WERI-Rb-1 (cell line): Measurements from ENCODE around the gene EBF4.

ENCODE experiments used
- DNase-seq: peaks from one replicate; pipeline ENCODE4 v3.0.0-alpha.2; 2020
- H3K27ac ChIP-seq: fragments of 250-450 bp; sonication (Bioruptor Pico); 2 replicates; pipeline ENCODE4 v1.5.1; 2020; ENCODE audit warnings: mild to moderate bottlenecking, moderate library complexity
- H3K27me3 ChIP-seq: fragments of 250-450 bp; sonication (Bioruptor Pico); 2 replicates; pipeline ENCODE4 v1.5.1; 2021; ENCODE audit warnings: mild to moderate bottlenecking, low read depth, moderate library complexity; ENCODE audit not compliant: insufficient read depth, severe bottlenecking
- H3K36me3 ChIP-seq: fragments of 250-450 bp; sonication (Bioruptor Pico); 2 replicates; pipeline ENCODE4 v1.5.1; 2020; ENCODE audit warnings: mild to moderate bottlenecking, moderate library complexity
- H3K4me3 ChIP-seq: 2 replicates; pipeline ENCODE4 v1.5.1; 2011; ENCODE audit warnings: low read depth, mild to moderate bottlenecking, control low read depth, low read length
- H3K9me3 ChIP-seq: fragments of 250-450 bp; sonication (Bioruptor Pico); 2 replicates; pipeline ENCODE4 v1.5.1; 2021; ENCODE audit warnings: mild to moderate bottlenecking, moderate library complexity; ENCODE audit not compliant: severe bottlenecking
- TF ChIP-seq, protein P1 (sequence below): IDR thresholded peaks from 2 replicates; pipeline ENCODE4 v1.5.1; 2011; ENCODE audit warnings: low read depth, mild to moderate bottlenecking, control low read depth, inconsistent platforms, low read length

Gene EBF4

DNA sequence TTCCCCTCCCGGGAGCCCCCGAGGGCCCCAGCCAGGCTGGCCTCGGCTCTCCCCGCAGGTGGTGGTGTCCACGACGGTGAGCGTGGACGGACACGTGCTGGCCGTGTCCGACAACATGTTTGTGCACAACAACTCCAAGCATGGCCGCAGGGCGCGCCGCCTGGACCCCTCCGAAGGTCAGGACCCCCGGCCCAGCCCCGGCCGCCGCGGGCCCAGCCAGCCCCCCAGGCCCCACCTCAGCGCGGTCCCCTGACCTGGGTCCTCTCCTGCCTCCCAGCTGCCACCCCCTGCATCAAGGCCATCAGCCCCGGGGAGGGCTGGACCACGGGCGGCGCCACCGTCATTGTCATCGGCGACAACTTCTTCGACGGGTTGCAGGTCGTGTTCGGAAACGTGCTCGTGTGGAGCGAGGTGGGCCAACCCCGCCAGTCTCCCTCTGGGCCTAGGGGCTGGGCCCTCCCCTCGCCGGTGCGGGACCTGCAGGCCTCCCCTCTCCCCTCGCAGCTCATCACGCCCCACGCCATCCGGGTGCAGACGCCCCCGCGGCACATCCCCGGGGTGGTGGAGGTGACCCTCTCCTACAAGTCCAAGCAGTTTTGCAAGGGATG lies 56.9 kb downstream of the EBF4 start:
- H3K9me3 ChIP-seq = no peaks in the 10 kb centered on the region
- DNase-seq = no peak
- H3K36me3 ChIP-seq = no peaks in the 10 kb centered on the region
- H3K27me3 ChIP-seq = no peaks in the 10 kb centered on the region
- H3K4me3 ChIP-seq = no peak overlapping the region
- TF ChIP-seq, protein P1, sequence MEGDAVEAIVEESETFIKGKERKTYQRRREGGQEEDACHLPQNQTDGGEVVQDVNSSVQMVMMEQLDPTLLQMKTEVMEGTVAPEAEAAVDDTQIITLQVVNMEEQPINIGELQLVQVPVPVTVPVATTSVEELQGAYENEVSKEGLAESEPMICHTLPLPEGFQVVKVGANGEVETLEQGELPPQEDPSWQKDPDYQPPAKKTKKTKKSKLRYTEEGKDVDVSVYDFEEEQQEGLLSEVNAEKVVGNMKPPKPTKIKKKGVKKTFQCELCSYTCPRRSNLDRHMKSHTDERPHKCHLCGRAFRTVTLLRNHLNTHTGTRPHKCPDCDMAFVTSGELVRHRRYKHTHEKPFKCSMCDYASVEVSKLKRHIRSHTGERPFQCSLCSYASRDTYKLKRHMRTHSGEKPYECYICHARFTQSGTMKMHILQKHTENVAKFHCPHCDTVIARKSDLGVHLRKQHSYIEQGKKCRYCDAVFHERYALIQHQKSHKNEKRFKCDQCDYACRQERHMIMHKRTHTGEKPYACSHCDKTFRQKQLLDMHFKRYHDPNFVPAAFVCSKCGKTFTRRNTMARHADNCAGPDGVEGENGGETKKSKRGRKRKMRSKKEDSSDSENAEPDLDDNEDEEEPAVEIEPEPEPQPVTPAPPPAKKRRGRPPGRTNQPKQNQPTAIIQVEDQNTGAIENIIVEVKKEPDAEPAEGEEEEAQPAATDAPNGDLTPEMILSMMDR = no peak
- no peak overlapping the region for H3K27ac ChIP-seq

DNA sequence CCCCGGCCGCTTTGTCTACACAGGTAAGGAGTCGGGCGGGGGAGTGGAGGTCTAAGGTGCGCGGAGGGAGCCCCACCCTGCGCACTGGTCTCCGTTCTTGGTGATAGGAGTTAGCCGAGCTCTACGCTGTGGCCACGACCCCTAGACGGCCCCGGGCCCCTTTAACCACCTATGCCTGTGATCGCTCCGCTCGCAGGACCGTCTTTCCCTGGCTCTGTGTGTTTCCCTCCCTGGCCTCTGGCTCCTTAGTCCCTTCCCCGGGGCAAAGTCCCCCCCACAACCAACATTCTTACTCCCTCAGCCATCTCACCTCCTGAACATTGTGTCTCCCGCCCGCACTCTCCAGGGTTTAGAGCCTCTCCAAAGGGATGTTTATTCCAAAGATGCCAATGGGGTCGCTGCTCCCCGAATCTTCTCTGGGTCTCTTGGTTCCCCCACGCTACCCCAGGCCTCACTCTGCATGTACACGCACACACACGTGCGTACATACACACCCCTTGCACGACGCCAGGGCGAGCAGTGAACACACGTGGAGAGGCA lies 57.4 kb downstream of the EBF4 start:
- no peaks in the 10 kb centered on the region for H3K36me3 ChIP-seq
- DNase-seq = no peak
- H3K4me3 ChIP-seq = no peak overlapping the region
- H3K9me3 ChIP-seq = no peaks in the 10 kb centered on the region
- no peak overlapping the region for H3K27ac ChIP-seq
- H3K27me3 ChIP-seq = no peaks in the 10 kb centered on the region
- TF ChIP-seq, protein P1 = no peak

DNA sequence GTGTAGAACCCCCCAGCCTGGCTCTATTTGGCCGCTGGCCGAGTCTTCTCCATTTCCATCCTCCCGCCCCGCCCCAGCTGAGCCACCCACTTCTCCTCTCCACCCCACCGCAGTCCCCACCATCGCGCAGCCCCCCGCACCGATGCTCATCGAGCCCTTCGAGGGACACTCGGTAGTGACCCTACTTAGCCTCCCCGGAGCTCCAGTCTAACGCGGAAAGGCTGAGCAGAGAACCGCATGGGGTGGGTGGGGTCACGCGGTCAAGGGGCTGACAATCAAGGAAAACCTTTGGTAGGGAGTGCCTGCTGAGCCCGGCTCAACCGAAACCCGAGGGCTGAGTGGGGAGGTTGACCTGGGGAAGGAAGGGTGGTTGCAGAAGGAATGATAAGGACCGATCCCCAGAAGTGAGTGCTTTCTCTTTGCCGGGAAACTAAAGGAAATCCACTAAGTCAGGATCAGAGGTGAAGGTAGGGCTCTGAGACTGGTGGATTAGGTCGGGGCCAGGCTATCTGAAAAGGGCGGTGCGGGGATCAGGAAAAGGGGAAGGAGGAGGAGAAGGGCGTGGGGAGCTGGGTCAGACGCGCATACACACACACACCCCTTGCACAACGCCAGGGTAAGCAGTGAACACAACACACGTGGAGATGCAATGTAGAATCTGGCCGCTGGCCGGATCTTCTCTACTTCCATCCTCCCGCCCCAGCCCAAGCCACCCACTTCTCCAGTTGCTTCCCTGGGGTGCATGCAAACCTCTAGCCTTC lies 58.1 kb downstream of the EBF4 start:
- Histone ChIP-seq H3K36me3 (no peaks in the 10 kb centered on the region), H3K9me3 (no peaks in the 10 kb centered on the region), H3K27me3 (no peaks in the 10 kb centered on the region), H3K27ac (no peak overlapping the region), H3K4me3 (no peak overlapping the region)
- TF ChIP-seq, protein P1 = no peak
- DNase-seq = no peak

DNA sequence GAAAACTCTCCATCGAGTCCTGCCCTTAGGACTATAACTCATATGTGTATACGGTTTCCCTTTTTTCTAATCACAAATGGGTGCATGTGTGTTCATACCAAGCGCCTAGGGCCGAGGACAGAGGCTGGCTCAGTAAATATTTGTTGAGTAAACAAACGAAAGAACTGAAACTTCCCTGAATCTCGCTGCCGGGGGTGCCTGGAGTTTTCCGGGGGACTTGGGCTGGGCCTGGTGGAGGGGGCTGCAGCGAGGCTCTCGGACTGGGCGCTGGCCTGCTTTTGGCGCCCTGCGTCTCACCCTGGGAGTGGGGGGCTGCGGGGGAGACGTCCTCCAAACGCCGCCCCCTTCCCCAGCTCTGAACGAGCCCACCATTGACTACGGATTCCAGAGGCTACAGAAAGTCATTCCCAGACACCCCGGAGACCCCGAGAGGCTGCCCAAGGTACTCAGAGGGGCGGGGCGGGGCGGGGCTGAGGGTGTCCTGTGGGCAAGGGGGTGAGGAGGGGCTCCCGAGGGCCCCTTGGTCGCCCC lies 58.8 kb downstream of the EBF4 start:
- TF ChIP-seq, protein P1 = no peak
- no peak for DNase-seq
- Histone ChIP-seq H3K27me3 (no peaks in the 10 kb centered on the region), H3K9me3 (no peaks in the 10 kb centered on the region), H3K4me3 (no peak overlapping the region), H3K27ac (no peak overlapping the region), H3K36me3 (no peaks in the 10 kb centered on the region)

DNA sequence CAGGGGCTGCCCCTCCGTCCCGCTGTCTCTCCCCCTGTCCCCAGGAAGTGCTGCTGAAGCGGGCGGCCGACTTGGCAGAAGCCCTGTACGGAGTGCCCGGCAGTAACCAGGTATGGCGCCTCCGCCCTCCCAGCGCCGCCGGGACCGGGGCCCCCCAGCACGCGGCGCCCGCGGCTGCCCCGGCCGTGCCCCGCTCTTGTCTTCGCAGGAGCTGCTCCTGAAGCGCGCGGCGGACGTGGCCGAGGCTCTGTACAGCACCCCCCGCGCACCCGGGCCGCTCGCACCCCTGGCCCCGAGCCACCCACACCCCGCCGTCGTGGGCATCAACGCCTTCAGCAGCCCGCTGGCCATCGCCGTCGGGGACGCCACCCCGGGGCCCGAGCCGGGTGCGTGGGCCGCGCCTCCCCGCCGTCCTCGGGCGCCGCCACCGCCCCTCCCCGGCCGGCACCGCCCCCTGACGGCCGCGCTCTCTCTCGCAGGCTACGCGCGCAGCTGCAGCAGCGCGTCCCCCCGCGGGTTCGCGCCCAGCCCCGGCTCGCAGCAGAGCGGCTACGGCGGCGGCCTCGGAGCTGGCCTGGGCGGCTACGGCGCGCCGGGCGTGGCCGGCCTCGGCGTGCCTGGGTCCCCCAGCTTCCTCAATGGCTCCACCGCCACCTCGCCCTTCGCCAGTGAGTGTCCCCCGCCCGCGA lies 59.4 kb downstream of the EBF4 start:
- no peak overlapping the region for H3K4me3 ChIP-seq
- H3K27ac ChIP-seq = no peak overlapping the region
- DNase-seq = no peak
- TF ChIP-seq, protein P1 = no peak
- H3K36me3 ChIP-seq = no peaks in the 10 kb centered on the region
- no peaks in the 10 kb centered on the region for H3K27me3 ChIP-seq
- H3K9me3 ChIP-seq = no peaks in the 10 kb centered on the region
